Endodermal cell (in vitro differentiated cells): ENCODE measurements around the gene SLC22A5. TPM values are rescaled to one million over a fixed set of nuclear protein-coding genes. Genes with fewer than 3 reads are reported as not detected.

ENCODE experiments used
- DNase-seq: peaks from one replicate; pipeline ENCODE4 v3.0.0-alpha.2; 2017
- H3K27ac ChIP-seq: 2 replicates; pipeline ENCODE4 v1.5.1; 2013; ENCODE audit warnings: mild to moderate bottlenecking, low read depth, low read length, moderate library complexity
- H3K27me3 ChIP-seq: 2 replicates; pipeline ENCODE4 v1.6.1; 2013; ENCODE audit warnings: mild to moderate bottlenecking, low read length, moderate library complexity; ENCODE audit not compliant: insufficient read depth, control insufficient read depth, poor library complexity, severe bottlenecking
- H3K36me3 ChIP-seq: 2 replicates; pipeline ENCODE4 v1.7.0; 2013; ENCODE audit warnings: mild to moderate bottlenecking, low read length, moderate library complexity; ENCODE audit not compliant: control insufficient read depth, insufficient read depth
- H3K4me1 ChIP-seq: one replicate; pipeline ENCODE4 v1.7.0; 2013; ENCODE audit warnings: low read length; ENCODE audit not compliant: control insufficient read depth, insufficient read depth
- H3K4me3 ChIP-seq: 2 replicates; pipeline ENCODE4 v1.5.1; 2013; ENCODE audit warnings: mild to moderate bottlenecking, low read length, moderate library complexity
- H3K9ac ChIP-seq: 2 replicates; pipeline ENCODE4 v1.6.1; 2013; ENCODE audit warnings: mild to moderate bottlenecking, low read length, moderate library complexity; ENCODE audit not compliant: poor library complexity, severe bottlenecking; ENCODE audit errors: extremely low read depth
- H3K9me3 ChIP-seq: 2 replicates; pipeline ENCODE4 v1.6.1; 2013; ENCODE audit warnings: mild to moderate bottlenecking, low read length, moderate library complexity; ENCODE audit not compliant: control insufficient read depth
- H3K27ac Mint-ChIP-seq: 2 replicates; pipeline ENCODE4 v1.8.0; 2020; ENCODE audit warnings: mixed read lengths
- H3K27me3 Mint-ChIP-seq: 2 replicates; pipeline ENCODE4 v1.8.0; 2021; ENCODE audit warnings: mild to moderate bottlenecking, mixed read lengths; ENCODE audit not compliant: insufficient read depth
- H3K36me3 Mint-ChIP-seq: 2 replicates; pipeline ENCODE4 v1.8.0; 2020; ENCODE audit warnings: low read depth, mixed read lengths
- H3K4me1 Mint-ChIP-seq: 2 replicates; pipeline ENCODE4 v1.8.0; 2020; ENCODE audit warnings: mixed read lengths
- H3K4me3 Mint-ChIP-seq: 2 replicates; pipeline ENCODE4 v1.8.0; 2020; ENCODE audit warnings: mild to moderate bottlenecking, moderate library complexity, mixed read lengths
- H3K9me3 Mint-ChIP-seq: 2 replicates; pipeline ENCODE4 v1.8.0; 2020; ENCODE audit warnings: mild to moderate bottlenecking, mixed read lengths
- WGBS, 2 experiments: methylation state at CpG; one replicate each; pipeline versions ENCODE4 v1.1.5 to v1.1.7; 2013; ENCODE audit warnings: missing lambda C conversion rate in 2 of 2, mixed read lengths in 1 of 2; ENCODE audit not compliant: insufficient coverage in 1 of 2, insufficient read length in 1 of 2; 5-methylcytosine and 5-hydroxymethylcytosine counted together
- total RNA-seq, 2 donors: library from RNA; stranded (reverse); fragmentation: NEBNext Ultra II Directional in 1 of 2; extraction: Animal tissue kit (Norgen Biotek cat#: 25700) in 1 of 2; gene quantifications; 2 replicates in 1 of 2; 3 replicates in 1 of 2; pipeline ENCODE4 v1.2.1, GENCODE V29; 2021
- TF ChIP-seq, protein P1 (sequence below): fragments of 200-600 bp; sonication (generic); conservative IDR thresholded peaks from 2 replicates; pipeline ENCODE4 v1.5.0; 2021; ENCODE audit warnings: antibody characterized with exemption, mild to moderate bottlenecking

The SLC22A5 gene
- total RNA-seq, 2 donors from 2014 or later = 4.9 to 8.2 TPM

DNA sequence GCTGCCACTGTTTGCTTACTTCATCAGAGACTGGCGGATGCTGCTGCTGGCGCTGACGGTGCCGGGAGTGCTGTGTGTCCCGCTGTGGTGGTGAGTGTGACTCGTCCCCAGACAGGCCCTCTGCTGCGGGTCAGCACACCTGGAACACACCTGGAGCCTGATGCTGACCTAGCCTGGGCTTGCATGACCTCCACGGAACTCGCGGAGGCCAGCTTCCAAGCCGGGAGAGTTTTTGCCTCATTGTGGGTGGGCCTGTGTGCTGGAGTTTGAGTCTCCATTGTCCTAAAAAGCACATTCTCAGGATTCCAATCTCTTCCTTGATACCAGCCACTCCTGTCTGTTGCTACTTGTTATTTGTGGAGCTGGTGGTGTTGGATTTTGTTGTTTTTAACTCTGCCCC is 47.2 kb upstream of the SLC22A5 start:
- 41 to 59% methylated on average over 10 to 11 of the region's 11 CpGs for WGBS, 2 experiments
- Mint-ChIP-seq H3K36me3 (no peaks in the 10 kb centered on the region), H3K4me1 (peaks cover 14% of the 10 kb centered on the region), H3K27me3 (no peaks in the 10 kb centered on the region), H3K9me3 (no peaks in the 10 kb centered on the region), H3K27ac (peak overlapping the region; percentile 97), H3K4me3 (peak overlapping the region; percentile 11)
- H3K9me3 ChIP-seq = no peaks in the 10 kb centered on the region
- peak overlapping the region; percentile 27 for H3K4me3 ChIP-seq
- TF ChIP-seq, protein P1, sequence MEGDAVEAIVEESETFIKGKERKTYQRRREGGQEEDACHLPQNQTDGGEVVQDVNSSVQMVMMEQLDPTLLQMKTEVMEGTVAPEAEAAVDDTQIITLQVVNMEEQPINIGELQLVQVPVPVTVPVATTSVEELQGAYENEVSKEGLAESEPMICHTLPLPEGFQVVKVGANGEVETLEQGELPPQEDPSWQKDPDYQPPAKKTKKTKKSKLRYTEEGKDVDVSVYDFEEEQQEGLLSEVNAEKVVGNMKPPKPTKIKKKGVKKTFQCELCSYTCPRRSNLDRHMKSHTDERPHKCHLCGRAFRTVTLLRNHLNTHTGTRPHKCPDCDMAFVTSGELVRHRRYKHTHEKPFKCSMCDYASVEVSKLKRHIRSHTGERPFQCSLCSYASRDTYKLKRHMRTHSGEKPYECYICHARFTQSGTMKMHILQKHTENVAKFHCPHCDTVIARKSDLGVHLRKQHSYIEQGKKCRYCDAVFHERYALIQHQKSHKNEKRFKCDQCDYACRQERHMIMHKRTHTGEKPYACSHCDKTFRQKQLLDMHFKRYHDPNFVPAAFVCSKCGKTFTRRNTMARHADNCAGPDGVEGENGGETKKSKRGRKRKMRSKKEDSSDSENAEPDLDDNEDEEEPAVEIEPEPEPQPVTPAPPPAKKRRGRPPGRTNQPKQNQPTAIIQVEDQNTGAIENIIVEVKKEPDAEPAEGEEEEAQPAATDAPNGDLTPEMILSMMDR = no peak
- H3K4me1 ChIP-seq = peaks cover 14% of the 10 kb centered on the region
- H3K27me3 ChIP-seq = no peaks in the 10 kb centered on the region
- no peaks in the 10 kb centered on the region for H3K36me3 ChIP-seq
- H3K27ac ChIP-seq = no peak overlapping the region
- H3K9ac ChIP-seq = peak overlapping the region; percentile 28
- DNase-seq = peak; percentile 86

DNA sequence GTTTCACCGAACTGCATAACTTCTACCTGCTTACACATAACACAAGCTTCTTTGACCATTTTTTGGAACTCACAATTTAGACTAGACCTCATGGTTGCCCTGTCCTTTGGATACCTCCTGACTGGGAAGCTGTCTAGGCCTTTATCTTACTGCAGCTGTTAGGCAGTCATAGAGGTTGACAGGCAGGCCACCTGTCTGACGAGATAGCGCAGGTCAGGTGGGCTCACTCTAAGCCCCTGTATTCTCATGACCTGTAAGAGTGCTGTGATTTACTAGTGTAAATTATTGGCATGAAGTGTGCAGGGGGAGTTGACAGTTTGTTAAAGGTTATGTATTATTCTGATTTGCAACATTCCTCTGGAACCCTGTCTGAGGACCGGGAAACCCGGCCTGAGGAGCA is 46.3 kb upstream of the SLC22A5 start:
- TF ChIP-seq, protein P1 = no peak

DNA sequence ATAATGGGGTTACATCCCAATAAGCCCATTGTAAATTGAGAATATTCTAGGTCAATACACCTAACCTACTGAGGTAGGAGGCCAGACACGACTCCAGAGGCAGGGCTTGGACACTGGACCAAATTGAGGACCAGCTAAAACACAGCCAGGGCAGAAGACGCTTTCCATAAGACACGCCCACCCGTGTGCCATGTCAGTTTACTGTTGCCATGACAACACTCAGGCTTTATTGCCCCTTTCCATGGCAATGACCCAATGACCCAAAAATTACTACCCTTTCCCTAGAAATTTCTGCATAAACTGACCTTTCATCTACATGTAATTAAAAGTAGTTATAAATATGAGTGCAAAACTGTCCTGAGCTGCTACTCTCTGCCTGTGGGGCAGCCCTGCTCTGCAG is 43.8 kb upstream of the SLC22A5 start:
- Mint-ChIP-seq H3K4me3 (no peak overlapping the region), H3K9me3 (no peaks in the 10 kb centered on the region), H3K4me1 (peaks cover 14% of the 10 kb centered on the region), H3K27ac (no peak overlapping the region), H3K27me3 (no peaks in the 10 kb centered on the region), H3K36me3 (no peaks in the 10 kb centered on the region)
- WGBS, 2 experiments = 81 to 91% methylated on average over 4 of the region's 4 CpGs
- Histone ChIP-seq H3K9ac (no peak overlapping the region), H3K27ac (no peak overlapping the region), H3K4me3 (no peak overlapping the region), H3K27me3 (no peaks in the 10 kb centered on the region), H3K36me3 (no peaks in the 10 kb centered on the region), H3K4me1 (peaks cover 14% of the 10 kb centered on the region), H3K9me3 (no peaks in the 10 kb centered on the region)
- TF ChIP-seq, protein P1 = no peak
- no peak for DNase-seq

More for the DNA sequence above, 46.3 kb upstream of the SLC22A5 start:
- Mint-ChIP-seq H3K9me3 (no peaks in the 10 kb centered on the region), H3K27me3 (no peaks in the 10 kb centered on the region), H3K4me1 (peaks cover 14% of the 10 kb centered on the region), H3K36me3 (no peaks in the 10 kb centered on the region), H3K27ac (peak overlapping the region; percentile 50), H3K4me3 (no peak overlapping the region)
- Histone ChIP-seq H3K4me1 (peaks cover 14% of the 10 kb centered on the region), H3K9me3 (no peaks in the 10 kb centered on the region), H3K36me3 (no peaks in the 10 kb centered on the region), H3K9ac (peak overlapping the region; percentile 28), H3K4me3 (no peak overlapping the region), H3K27me3 (no peaks in the 10 kb centered on the region), H3K27ac (no peak overlapping the region)
- DNase-seq = no peak
- 88 to 93% methylated on average over 3 to 5 of the region's 5 CpGs for WGBS, 2 experiments
